22Rv1 (cell line): ENCODE results near the gene ZNF784.

Experiments used
- H3K27ac ChIP-seq: fragments of 450-650 bp; 2 replicates; pipeline ENCODE4 v1.5.1; 2017
- CTCF ChIP-seq: fragments of 450-650 bp; IDR thresholded peaks from 2 replicates; pipeline ENCODE4 v1.5.1; 2017; ENCODE audit warnings: mild to moderate bottlenecking
- ZFX ChIP-seq: fragments of 450-650 bp; IDR thresholded peaks from 2 replicates; pipeline ENCODE4 v1.6.1; 2017; ENCODE audit warnings: antibody characterized with exemption, borderline replicate concordance

Gene ZNF784

GRCh38 chr19:55651236-55651635 lies 26.9 kb upstream of the ZNF784 start:
- no peak for TF ChIP-seq ZFX
- TF ChIP-seq CTCF, result no peak
- no peak overlapping the region for H3K27ac ChIP-seq

GRCh38 chr19:55650602-55651230 lies 26.4 kb upstream of the ZNF784 start:
- H3K27ac ChIP-seq, result no peak overlapping the region
- TF ChIP-seq CTCF, result no peak

GRCh38 chr19:55650126-55650557 lies 25.8 kb upstream of the ZNF784 start:
- TF ChIP-seq CTCF (no peak), ZFX (no peak)
- no peak overlapping the region for H3K27ac ChIP-seq

- TF ChIP-seq ZFX (no peak), CTCF (no peak)
- H3K27ac ChIP-seq, result peak overlapping the region; percentile 85
Measured at GRCh38 chr19:55649268-55650125, 25.1 kb upstream of the ZNF784 start.

GRCh38 chr19:55648585-55649267 lies 24.4 kb upstream of the ZNF784 start:
- H3K27ac ChIP-seq, result peak overlapping the region; percentile 85
- TF ChIP-seq CTCF, result no peak
- TF ChIP-seq ZFX, result no peak

GRCh38 chr19:55647732-55648584 lies 23.6 kb upstream of the ZNF784 start, which contains the start of gene CCDC106:
Gene CCDC106 (plus strand): TSS chr19:55648212. CDS start chr19:55649047, 835 bp downstream.
- no peak for TF ChIP-seq ZFX
- no peak for TF ChIP-seq CTCF
- H3K27ac ChIP-seq, result peak within 1 kb of the TSS; percentile 85
